Activated naive CD8-positive, alpha-beta T cell treated with anti-CD3 and anti-CD28 coated beads, Interleukin-2, amount 50 U/mL, for 24 hours (primary cell): ENCODE results near the gene TFDP2.
"Not testable (repeated sequence)": the region's sequence is repeated elsewhere in the genome, so short reads cannot be mapped to it uniquely, and the experiment has no call there.

Experiments
- ATAC-seq: fragments of 150-1000 bp; cut with Tn5 transposase; one replicate; pipeline ENCODE4 v1.10.0; 2021
- DNase-seq: peaks from one replicate; pipeline ENCODE4 v3.0.0; 2021
- H3K27ac Mint-ChIP-seq: one replicate; pipeline ENCODE4 v1.8.0; 2021; ENCODE audit warnings: mild to moderate bottlenecking, mixed read lengths
- H3K27me3 Mint-ChIP-seq: one replicate; pipeline ENCODE4 v1.8.0; 2021; ENCODE audit warnings: mixed read lengths
- H3K36me3 Mint-ChIP-seq: one replicate; pipeline ENCODE4 v1.8.0; 2021; ENCODE audit warnings: low read depth, mixed read lengths
- H3K4me1 Mint-ChIP-seq: one replicate; pipeline ENCODE4 v1.8.0; 2021; ENCODE audit warnings: mixed read lengths
- H3K4me3 Mint-ChIP-seq: one replicate; pipeline ENCODE4 v1.8.0; 2021; ENCODE audit warnings: mild to moderate bottlenecking, moderate library complexity, mixed read lengths
- H3K9me3 Mint-ChIP-seq: one replicate; pipeline ENCODE4 v1.8.0; 2021; ENCODE audit warnings: mixed read lengths

TFDP2 gene

DNA sequence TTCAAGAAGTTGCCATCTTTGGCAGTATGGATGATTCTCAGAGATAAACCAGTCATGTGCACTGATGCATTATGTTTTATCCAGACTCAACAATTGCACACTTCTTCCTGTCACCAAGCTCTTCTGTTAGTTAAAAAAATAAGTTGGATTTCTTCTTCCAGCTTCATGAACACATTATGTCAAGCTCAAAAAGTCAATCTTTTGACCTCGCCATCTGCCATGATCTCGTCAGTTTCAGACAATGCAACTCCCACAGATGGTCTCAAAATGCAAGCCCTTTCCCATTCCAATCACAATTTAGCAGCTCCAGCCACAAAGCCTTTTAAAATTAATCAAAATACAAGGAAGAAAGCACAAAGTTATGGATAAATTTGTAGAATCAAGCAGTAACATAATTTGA lies 42.8 kb downstream of the TFDP2 start:
- Mint-ChIP-seq H3K27me3 (no peaks in the 10 kb centered on the region), H3K4me1 (peaks cover 7% of the 10 kb centered on the region), H3K4me3 (no peak overlapping the region), H3K36me3 (no peaks in the 10 kb centered on the region), H3K27ac (no peak overlapping the region), H3K9me3 (no peaks in the 10 kb centered on the region)
- ATAC-seq = no peak
- no peak for DNase-seq

DNA sequence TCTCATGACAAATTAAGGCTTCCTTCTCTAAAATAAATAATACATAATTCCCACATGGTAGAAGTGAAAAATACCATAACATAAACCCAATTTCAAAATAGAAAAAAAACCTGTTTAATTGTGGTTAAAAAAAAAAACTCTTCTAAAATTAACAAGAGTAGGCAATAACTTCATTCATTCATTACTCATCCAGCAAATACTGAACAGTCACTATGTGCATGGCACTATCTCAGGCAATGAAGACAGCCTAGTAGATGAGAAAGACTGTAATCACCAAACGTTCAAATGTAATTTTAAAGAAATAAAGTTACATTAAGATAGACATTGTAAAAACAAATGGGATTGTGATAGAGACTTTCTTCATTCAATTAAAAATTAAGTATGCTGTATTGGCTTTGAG lies 43.4 kb downstream of the TFDP2 start:
- ATAC-seq = no peak
- Mint-ChIP-seq H3K27me3 (no peaks in the 10 kb centered on the region), H3K36me3 (no peaks in the 10 kb centered on the region), H3K9me3 (no peaks in the 10 kb centered on the region), H3K4me3 (no peak overlapping the region), H3K4me1 (peaks cover 4% of the 10 kb centered on the region), H3K27ac (no peak overlapping the region)
- DNase-seq = no peak

DNA sequence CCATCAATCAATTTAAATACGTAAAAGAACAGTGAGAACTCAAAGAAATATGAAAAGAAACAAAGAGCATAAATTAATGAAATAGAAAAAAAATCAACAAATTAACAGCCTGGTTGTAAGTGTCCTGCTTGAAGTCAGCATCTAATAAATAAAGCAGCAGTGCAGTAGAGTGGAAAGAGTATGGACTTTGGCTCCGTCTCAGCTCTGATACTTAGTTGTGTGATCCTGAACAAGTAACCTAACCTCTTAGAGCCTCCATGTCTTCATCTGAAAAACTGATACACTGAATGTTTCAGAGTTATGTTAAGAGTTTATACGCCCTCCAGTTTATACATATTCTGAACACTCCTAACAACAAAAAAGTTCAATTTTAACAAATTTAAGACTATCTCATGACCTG lies 44.6 kb downstream of the TFDP2 start:
- H3K4me1 Mint-ChIP-seq = peaks cover 4% of the 10 kb centered on the region
- ATAC-seq (no peak), DNase-seq (no peak)
- no peaks in the 10 kb centered on the region for H3K36me3 Mint-ChIP-seq
- H3K9me3 Mint-ChIP-seq = no peaks in the 10 kb centered on the region
- no peaks in the 10 kb centered on the region for H3K27me3 Mint-ChIP-seq
- no peak overlapping the region for H3K27ac Mint-ChIP-seq
- no peak overlapping the region for H3K4me3 Mint-ChIP-seq

DNA sequence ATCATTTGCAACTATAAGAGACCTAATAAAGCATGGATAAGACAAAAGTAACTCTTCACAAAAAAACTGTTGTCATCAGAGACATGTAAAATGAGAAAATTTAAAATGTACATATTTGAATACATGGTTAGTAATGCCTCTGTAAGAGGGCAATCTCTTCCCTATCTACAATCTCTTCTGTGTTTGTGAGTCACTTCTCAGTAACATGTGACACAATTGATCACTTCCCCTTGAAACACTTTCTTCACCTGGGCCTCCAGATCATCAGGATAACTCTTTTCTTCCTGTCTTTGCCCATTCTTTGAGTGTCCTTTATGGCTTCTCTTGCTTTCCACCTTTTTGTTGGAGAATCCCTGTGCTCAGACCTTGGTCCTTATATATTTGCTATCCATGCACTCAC lies 50.4 kb downstream of the TFDP2 start:
- peak; percentile 52 for ATAC-seq
- Mint-ChIP-seq H3K4me3 (no peak overlapping the region), H3K27me3 (no peaks in the 10 kb centered on the region), H3K36me3 (peaks cover 2% of the 10 kb centered on the region), H3K27ac (no peak overlapping the region), H3K9me3 (no peaks in the 10 kb centered on the region), H3K4me1 (peaks cover 7% of the 10 kb centered on the region)
- no peak for DNase-seq

DNA sequence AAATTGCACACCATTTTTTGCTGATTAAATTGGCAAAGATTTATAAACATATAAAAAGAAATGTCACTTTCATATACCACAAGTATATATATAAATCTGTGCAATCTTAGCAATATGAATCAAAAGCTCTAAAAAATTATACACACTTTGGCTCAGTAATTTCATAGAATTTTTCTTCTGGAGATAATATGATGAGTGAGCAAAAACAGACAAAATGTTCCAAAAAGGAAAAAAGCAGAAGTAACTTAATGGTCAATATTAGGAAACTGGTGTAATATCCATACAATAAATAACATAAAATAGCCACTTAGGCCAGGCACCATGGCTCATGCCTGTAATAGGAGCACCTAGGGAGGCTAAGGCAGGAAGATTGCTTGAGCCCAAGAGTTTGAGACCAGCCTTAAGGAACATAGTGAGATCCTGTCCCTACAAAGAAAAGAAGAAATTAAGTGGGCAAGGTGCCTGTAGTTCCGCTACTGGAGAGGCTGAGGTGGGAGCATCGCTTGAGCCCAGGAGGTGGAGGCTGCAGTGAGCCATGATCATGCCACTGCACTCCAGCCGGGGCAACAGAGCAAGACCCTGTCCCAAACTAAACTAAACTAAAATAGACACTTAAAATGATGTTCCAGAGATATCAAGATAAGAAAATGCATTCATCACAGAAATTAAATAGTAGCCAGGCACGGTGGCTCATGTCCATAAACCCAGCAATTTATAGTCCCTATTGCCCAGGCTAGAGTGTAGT lies 52.1 kb downstream of the TFDP2 start:
- Mint-ChIP-seq H3K4me1 (peaks cover 7% of the 10 kb centered on the region), H3K27ac (no peak overlapping the region), H3K9me3 (no peaks in the 10 kb centered on the region), H3K27me3 (no peaks in the 10 kb centered on the region), H3K36me3 (peaks cover 2% of the 10 kb centered on the region), H3K4me3 (no peak overlapping the region)
- DNase-seq = no peak
- ATAC-seq = no peak

DNA sequence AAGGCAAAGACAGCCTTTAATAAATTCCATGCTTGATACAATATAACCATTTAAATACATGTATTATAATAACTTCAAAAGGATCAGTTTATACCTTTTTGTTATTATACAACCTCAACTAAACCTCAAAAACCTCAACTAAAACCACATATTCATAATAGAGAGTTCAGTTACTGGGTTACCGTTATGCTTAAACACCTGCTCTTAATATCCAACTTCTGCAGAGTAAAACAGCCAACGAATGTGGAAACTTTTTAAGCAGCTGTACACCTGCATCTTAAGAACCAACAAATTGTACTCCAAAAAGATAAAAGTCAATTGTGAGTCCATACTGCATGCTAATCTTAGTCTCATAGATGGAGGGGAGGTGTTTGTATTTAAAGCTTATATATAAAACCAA lies 53.5 kb downstream of the TFDP2 start:
- Mint-ChIP-seq H3K27ac (no peak overlapping the region), H3K4me3 (no peak overlapping the region), H3K9me3 (no peaks in the 10 kb centered on the region), H3K27me3 (no peaks in the 10 kb centered on the region), H3K36me3 (peaks cover 2% of the 10 kb centered on the region), H3K4me1 (peaks cover 7% of the 10 kb centered on the region)
- ATAC-seq (no peak), DNase-seq (no peak)

DNA sequence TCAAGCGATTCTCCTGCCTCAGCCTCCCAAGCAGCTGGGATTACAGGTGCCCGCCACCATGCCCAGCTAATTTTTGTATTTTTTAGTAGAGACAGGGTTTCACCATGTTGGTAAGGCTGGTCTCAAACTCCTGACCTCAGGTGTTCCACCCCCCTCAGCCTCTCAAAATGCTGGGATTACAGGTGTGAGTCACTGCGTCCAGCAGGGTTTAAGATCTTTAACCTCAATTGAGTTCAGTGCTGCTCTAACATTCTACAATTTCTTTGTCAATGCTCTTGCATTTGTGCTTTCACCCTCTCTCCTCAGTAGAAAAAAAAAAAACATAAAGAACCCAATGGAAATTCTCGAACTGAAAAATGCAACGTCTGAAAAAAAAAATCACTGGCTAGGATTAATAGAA lies 60.4 kb downstream of the TFDP2 start:
- not testable (repeated sequence) for H3K4me1 Mint-ChIP-seq, H3K9me3 Mint-ChIP-seq, H3K4me3 Mint-ChIP-seq, DNase-seq, H3K36me3 Mint-ChIP-seq, H3K27ac Mint-ChIP-seq, ATAC-seq, H3K27me3 Mint-ChIP-seq

DNA sequence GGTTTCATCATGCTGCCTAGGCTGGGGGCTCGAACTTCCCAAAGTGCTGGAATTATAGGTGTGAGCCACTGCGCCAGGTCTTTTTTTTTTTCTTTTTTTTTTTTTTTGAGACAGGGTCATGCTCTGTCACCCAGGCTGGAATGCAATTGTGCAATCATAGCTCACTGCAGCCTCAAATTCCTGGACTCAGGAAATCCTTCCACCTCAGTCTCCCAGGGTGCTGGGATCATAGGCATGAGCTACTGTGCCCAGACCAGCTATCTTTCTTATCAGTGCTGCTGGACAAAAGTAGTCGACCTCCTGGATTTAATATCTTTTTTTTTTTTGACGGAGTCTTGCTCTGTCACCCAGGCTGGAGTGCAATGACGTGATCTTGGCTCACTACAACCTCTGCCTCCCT lies 60.8 kb downstream of the TFDP2 start:
- no peaks in the 10 kb centered on the region for H3K27me3 Mint-ChIP-seq
- ATAC-seq (no peak), DNase-seq (no peak)
- H3K4me3 Mint-ChIP-seq = no peak overlapping the region
- no peaks in the 10 kb centered on the region for H3K36me3 Mint-ChIP-seq
- H3K27ac Mint-ChIP-seq = no peak overlapping the region
- H3K4me1 Mint-ChIP-seq = no peaks in the 10 kb centered on the region
- no peaks in the 10 kb centered on the region for H3K9me3 Mint-ChIP-seq

DNA sequence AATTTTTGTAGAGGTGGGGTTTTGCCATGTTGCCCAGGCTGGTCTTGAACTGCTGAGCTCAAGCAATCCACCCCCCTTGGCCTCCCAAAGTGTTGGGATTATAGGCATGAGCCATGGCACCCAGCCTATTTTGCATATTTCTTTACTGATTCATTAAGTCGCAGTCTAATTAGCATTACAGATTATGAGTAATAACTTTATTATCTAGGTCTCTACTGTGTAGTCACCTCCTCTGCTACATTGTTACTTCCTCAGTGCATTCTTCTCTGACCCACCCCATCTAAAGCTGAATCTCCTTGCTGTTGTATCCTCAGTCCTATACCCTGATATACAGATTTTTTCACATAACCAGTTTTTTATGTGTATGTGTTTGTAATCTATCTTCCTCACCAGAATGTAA lies 61.7 kb downstream of the TFDP2 start:
- Mint-ChIP-seq H3K4me1 (no peaks in the 10 kb centered on the region), H3K9me3 (no peaks in the 10 kb centered on the region), H3K27me3 (no peaks in the 10 kb centered on the region), H3K27ac (no peak overlapping the region), H3K4me3 (no peak overlapping the region), H3K36me3 (no peaks in the 10 kb centered on the region)
- DNase-seq (no peak), ATAC-seq (no peak)

DNA sequence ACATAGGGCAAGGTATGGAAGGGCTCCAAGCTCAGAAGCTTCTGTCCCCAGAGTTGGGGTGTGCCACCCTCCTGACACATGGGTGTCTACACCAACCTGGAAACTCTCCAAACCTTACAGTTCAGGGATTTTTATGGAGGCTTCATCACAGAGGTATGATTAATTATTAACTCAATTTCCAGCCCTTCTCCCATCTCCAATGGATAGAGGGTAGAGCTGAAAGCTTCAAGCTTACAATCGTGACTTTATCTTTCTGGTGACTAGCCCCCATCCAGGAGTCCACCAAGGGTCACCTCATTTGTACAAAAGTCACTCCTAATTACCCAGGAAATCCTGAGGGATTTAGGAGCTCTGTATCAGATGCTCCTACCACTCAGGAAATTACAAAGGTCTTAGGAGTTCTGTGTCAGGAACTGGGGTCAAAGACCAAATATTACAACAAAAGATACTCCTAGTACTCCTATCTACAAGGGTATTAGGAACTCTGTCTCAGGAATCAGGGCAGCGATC lies 62.7 kb downstream of the TFDP2 start:
- Mint-ChIP-seq H3K4me3 (no peak overlapping the region), H3K36me3 (no peaks in the 10 kb centered on the region), H3K27me3 (no peaks in the 10 kb centered on the region), H3K9me3 (no peaks in the 10 kb centered on the region), H3K4me1 (no peaks in the 10 kb centered on the region), H3K27ac (no peak overlapping the region)
- no peak for DNase-seq
- no peak for ATAC-seq

DNA sequence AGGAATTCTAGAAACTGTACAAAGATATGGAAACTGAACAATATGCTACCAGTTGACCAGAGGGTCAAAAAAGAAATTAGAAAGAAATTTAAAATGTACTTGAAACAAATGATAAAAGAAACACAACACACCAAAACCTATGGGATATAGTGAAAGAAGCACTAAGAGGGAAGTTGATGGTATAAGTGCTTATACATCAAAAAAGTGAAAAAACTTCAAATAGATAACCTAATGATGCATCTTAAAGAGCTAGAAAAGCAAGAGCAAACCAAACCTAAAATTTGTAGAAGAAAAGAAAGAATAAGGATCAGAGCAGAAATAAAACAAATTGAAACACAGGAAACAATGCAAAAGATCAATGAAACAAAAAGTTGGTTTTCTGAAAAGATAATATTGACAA lies 68.2 kb downstream of the TFDP2 start:
- Mint-ChIP-seq H3K9me3 (peaks cover 6% of the 10 kb centered on the region), H3K4me1 (no peaks in the 10 kb centered on the region), H3K36me3 (peaks cover 21% of the 10 kb centered on the region), H3K27ac (no peak overlapping the region), H3K27me3 (no peaks in the 10 kb centered on the region), H3K4me3 (no peak overlapping the region)
- DNase-seq (no peak), ATAC-seq (no peak)

DNA sequence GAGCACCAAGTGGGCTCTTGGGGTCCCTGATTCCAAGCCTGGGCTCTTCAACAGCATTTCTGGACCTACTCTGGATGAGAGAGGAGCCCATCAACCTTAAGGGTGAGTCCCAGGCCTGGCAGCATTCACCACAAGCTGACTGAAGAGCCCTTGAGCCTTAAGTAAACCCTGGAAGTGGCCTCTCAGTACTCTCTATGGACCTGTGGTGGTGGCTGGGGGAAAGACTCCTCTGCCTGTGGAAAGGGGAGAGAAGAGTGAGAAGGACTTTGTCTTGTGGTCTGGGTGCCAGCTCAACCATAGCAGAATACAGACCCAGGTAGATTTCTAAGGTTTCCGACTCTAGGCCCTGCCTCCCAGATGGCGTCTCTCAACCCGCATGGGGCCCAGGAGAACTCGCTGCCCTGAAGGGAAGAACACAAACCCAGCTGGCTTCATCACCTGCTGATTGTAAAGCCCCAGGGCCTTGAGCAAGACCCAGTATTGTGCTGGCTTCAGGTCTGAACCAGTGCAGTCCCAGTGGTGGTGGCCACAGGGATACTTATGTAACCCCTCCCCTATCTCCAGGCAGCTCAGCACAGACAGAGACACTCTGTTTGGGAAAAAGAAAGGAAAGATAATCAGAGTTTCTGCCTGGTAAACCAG lies 71.4 kb downstream of the TFDP2 start:
- H3K27me3 Mint-ChIP-seq = no peaks in the 10 kb centered on the region
- peaks cover 6% of the 10 kb centered on the region for H3K9me3 Mint-ChIP-seq
- no peak for ATAC-seq
- no peak overlapping the region for H3K27ac Mint-ChIP-seq
- DNase-seq = no peak
- no peak overlapping the region for H3K4me3 Mint-ChIP-seq
- no peaks in the 10 kb centered on the region for H3K4me1 Mint-ChIP-seq
- H3K36me3 Mint-ChIP-seq = peaks cover 21% of the 10 kb centered on the region

DNA sequence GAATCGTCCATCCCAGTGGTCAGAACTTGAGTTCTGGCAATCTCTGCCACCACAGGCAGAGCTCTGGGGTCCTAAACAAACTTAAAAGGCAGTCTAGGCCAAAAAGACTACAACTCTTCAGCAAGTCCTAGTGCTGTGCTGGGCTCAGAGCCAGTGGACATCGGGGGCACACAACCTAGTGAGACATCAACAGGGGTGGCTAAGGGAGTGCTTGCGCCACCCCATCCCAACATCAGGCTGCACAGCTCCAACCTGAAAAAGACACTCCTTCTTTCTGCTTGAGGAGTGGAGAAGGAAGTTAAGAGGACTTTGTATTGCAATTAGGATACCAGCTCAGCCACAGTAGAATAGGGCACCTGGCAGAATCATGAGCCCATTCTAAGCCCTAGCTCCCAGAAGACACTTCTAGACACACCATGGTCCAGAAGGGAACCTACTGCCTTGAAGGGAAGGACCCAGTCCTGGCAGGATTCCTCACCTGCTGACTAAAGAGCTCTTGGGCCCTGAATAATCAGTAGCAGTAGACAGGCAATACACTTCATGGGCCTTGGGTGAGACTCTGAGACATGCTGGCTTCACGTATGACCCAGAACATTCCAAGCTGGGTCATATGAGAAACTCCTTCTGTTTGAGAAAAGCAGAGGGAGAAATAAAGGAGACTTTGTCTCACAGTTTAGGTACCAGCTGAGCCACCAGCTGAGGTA lies 72.0 kb downstream of the TFDP2 start:
- Mint-ChIP-seq H3K4me3 (no peak overlapping the region), H3K4me1 (no peaks in the 10 kb centered on the region), H3K27ac (no peak overlapping the region), H3K9me3 (peaks cover 6% of the 10 kb centered on the region), H3K27me3 (no peaks in the 10 kb centered on the region), H3K36me3 (peaks cover 21% of the 10 kb centered on the region)
- DNase-seq (no peak), ATAC-seq (no peak)

DNA sequence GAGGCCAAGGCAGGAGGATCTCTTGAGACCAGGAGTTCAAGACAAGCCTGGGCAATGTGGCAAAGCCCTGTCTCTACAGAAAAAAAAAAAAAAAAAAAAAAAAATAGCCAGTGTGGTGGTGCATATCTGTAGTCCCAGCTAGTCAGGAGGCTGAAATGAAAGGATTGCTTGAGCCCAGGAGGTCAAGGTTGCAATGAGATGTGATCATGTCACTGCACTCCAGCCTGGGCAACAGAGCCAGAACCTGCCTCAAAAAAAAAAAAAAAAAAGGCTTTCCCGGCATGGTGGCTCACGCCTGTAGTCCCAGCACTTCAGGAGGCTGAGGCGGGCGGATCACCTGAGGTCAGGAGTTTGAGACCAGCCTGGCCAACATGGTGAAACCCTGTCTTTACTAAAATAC lies 73.7 kb downstream of the TFDP2 start:
- H3K27ac Mint-ChIP-seq, H3K4me1 Mint-ChIP-seq, H3K9me3 Mint-ChIP-seq, DNase-seq, H3K4me3 Mint-ChIP-seq, H3K27me3 Mint-ChIP-seq, ATAC-seq: not testable (repeated sequence)
- peaks cover 17% of the 10 kb centered on the region for H3K36me3 Mint-ChIP-seq

DNA sequence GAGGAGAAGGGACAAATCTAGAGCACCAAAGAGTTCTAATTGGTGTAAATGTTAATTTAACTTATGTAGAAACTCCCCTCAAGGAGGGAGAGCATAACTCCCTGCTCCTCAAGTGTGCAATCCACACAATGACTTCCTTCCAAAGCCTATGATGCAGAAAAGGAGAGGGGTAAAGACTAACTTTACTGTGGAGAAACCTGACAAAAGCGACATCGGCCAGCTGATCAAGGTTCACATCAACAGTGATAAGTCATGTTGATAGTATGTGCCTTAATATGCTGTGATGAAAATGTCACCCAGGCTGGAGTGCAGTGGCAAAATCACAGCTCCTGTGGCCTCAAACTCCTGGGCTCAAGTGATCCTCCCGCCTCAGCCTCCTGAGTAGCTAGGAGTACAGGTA lies 76.5 kb downstream of the TFDP2 start:
- H3K4me1 Mint-ChIP-seq = no peaks in the 10 kb centered on the region
- no peaks in the 10 kb centered on the region for H3K36me3 Mint-ChIP-seq
- no peak overlapping the region for H3K4me3 Mint-ChIP-seq
- no peaks in the 10 kb centered on the region for H3K27me3 Mint-ChIP-seq
- H3K27ac Mint-ChIP-seq = no peak overlapping the region
- ATAC-seq (no peak), DNase-seq (no peak)
- no peaks in the 10 kb centered on the region for H3K9me3 Mint-ChIP-seq
